Measurements from ENCODE around the gene CAMK1D. TPM values are rescaled to one million over a fixed set of nuclear protein-coding genes. Genes with fewer than 3 reads are reported as not detected.

The CAMK1D gene
- total RNA-seq, 1 donor from 2014 or later, result 1.0 TPM

DNA sequence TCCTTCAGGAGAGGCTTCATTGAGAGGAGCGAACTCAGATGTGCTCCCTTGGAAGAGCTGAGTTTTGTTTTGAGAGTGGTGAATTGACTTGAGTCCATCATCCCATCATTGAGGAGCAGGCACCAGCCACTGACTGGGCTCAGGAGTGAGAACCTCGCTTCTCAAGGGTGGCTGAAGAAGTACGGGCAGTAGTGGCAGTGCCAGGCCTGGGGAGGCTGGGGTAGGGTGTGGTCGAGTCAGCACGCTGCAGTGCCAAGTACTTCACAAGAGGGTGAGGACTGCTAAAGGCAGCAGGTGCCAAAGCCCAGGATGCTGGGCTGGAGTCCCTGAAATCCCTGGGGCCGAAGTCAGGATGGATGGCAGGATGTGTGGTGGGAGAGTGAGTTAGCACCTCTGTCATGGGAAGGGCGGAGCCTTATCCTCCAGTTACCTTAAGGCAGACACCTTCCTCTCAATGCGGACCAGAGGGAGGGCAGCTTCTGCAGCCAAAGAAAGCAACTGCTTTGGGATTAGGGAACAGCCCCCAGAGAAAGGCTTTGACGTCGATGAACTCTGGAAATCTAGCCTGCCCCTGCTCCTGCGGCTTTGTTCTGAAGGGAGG is 210.3 kb downstream of the CAMK1D start:
- TF ChIP-seq, protein P1, sequence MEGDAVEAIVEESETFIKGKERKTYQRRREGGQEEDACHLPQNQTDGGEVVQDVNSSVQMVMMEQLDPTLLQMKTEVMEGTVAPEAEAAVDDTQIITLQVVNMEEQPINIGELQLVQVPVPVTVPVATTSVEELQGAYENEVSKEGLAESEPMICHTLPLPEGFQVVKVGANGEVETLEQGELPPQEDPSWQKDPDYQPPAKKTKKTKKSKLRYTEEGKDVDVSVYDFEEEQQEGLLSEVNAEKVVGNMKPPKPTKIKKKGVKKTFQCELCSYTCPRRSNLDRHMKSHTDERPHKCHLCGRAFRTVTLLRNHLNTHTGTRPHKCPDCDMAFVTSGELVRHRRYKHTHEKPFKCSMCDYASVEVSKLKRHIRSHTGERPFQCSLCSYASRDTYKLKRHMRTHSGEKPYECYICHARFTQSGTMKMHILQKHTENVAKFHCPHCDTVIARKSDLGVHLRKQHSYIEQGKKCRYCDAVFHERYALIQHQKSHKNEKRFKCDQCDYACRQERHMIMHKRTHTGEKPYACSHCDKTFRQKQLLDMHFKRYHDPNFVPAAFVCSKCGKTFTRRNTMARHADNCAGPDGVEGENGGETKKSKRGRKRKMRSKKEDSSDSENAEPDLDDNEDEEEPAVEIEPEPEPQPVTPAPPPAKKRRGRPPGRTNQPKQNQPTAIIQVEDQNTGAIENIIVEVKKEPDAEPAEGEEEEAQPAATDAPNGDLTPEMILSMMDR (conservative IDR thresholded peaks at IDR 0.05; ENCODE audit: low read depth, low read length), result no peak
- H3K4me3 ChIP-seq (ENCODE audit: low read depth, low read length), result no peak overlapping the region
- no peak for DNase-seq (ENCODE audit: low read depth)

DNA sequence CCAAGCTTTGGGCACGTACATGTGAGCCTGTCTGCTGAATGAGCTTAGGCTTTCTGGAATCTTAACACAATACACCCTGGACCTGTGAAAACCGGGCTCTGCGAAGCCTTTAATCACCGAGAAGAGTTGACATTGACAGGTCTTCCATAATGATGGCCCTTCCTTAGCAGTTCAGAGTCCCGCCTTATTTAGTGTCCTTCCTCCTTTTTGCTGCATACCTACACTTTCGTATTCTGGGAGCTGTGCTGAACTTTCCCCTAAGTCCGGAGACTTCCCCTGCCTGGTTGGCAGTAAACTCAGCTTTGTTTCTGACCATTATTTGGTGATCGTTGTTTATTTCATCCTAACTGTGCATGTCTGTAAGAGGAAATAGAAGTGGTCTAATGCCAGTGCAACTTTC is 212.0 kb downstream of the CAMK1D start:
- no peak overlapping the region for H3K4me3 ChIP-seq (ENCODE audit: low read depth, low read length)
- TF ChIP-seq, protein P1 (conservative IDR thresholded peaks at IDR 0.05; ENCODE audit: low read depth, low read length), result no peak
- no peak for DNase-seq (ENCODE audit: low read depth)

DNA sequence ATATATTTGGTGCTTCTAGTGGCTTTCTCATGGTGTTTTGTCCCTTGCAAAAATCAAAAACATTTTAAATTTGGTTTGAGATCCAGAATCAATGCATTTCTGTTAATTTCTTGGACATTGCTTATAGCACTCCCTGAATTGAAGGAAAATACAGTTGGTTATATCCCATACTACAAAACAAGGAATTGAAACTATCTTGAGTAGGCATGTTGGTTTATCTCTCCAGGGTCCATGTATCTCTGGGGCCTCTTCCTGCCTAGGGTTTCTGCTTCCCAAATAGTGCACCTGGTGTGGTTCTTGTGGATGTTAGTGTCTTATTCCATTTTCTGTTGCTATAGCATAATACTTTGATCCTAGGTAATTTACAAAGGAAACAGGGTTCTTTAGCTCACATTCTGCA is 212.4 kb downstream of the CAMK1D start:
- no peak for DNase-seq (ENCODE audit: low read depth)
- TF ChIP-seq, protein P1 (conservative IDR thresholded peaks at IDR 0.05; ENCODE audit: low read depth, low read length), result no peak
- H3K4me3 ChIP-seq (ENCODE audit: low read depth, low read length), result no peak overlapping the region

DNA sequence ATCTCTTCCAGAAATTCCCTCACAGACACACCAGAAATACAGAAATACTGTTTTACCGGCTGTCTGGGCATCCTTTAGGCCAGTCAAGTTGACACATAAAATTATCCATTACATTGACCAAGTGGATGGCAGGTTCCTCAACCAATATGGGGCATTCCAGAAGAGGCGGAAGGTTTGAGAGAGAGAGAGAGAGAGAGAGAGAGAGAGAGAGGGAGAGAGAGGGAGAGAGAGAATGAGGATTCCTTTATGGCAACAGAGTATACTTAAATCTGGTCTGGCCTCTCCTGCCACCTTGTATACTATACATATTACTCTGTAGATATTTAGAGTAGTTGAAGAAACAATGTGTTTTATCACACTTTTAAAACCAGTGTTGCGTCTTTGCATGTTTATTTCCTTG is 214.1 kb downstream of the CAMK1D start:
- no peak overlapping the region for H3K4me3 ChIP-seq (ENCODE audit: low read depth, low read length)
- no peak for DNase-seq (ENCODE audit: low read depth)
- TF ChIP-seq, protein P1 (conservative IDR thresholded peaks at IDR 0.05; ENCODE audit: low read depth, low read length), result no peak

DNA sequence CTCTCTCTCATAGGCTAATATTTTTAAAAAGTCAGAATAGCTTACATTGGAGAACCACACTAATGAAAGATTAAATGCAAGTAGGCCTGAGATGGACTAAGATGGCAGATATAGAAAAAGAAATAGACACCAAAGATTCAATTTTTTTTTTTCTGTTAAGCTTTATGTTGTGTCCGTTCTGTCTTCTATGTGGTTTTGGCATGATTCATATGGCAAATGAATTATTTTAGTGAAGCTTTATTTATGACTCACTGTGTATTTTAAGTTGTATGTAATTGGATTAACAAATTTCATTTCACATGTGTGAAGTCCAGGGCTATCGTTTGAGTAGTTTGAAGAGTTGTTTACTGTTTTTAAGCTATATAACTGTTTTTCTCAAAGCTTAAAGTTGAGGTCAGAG is 214.8 kb downstream of the CAMK1D start:
- DNase-seq (ENCODE audit: low read depth), result no peak
- TF ChIP-seq, protein P1 (conservative IDR thresholded peaks at IDR 0.05; ENCODE audit: low read depth, low read length), result no peak
- H3K4me3 ChIP-seq (ENCODE audit: low read depth, low read length), result no peak overlapping the region

DNA sequence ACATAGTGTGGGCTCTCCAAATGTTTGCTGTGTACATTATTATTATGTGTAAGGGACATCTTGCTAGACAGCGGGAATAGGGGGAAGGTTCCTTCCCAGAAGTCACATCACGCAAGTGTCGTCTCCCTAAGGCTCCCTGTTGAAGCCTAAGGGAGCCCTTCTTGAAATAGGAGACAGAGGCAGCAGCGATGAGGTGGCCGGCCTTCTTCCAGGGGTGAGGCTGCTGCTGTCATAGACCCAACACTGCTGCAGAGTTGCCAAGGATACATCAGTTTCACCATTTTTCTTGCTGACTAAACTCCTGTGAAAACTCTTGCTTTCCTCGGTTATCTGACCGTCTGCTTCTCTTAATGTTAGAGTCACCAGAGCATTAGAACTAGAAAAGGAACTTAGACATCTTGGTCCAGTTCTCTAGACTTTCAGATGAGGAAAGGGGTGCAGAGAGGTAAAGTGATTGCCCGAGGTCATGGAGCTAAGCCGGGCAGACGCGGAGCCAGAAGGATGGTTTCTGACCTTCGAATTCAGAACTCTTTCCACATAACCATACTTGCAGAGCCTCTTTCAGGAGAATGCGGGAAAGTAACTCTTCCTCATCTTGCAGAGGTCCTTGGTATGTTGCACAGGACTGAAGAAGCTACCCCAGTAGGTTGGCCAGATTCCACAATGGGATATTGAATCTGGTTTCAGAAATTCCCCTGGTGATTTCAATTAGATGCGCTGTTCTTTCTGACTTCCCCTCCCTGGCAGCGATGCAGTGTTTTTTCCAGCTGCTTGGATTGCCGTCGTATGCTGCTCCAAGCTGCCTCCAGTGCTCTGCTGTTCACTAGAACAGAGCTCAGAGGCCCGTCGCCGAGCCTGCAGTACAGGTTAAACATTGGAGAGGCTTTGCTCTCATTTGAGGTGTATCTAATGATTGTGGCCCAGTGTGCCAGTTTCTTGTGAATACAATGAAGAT is 217.1 kb downstream of the CAMK1D start:
- no peak for DNase-seq (ENCODE audit: low read depth)
- TF ChIP-seq, protein P1 (conservative IDR thresholded peaks at IDR 0.05; ENCODE audit: low read depth, low read length), result no peak
- no peak overlapping the region for H3K4me3 ChIP-seq (ENCODE audit: low read depth, low read length)

Measured in epithelial cell of proximal tubule (primary cell).